ENCODE measurements around the gene BLM.

The BLM gene

DNA sequence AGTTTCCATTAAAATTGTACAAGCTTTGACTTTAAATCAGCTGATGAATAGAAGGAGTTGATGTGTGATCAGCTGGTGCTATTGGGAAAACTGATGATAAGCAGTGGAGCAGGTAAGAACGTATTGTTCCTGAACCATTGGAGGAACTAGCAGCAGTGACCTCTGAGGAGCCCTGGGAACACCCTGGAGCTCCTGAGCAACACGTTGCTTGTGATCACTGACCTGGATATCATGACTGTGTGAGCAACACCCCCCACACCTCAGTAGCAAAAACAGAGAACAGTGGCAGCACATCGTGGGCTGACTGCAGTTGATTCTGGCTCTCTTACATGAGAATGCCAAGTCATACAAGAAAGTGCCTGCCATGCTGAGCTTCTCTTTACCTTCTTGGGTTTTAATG is 72.9 kb downstream of the BLM start:
- no peak for DNase-seq (ENCODE audit: low spot score)

DNA sequence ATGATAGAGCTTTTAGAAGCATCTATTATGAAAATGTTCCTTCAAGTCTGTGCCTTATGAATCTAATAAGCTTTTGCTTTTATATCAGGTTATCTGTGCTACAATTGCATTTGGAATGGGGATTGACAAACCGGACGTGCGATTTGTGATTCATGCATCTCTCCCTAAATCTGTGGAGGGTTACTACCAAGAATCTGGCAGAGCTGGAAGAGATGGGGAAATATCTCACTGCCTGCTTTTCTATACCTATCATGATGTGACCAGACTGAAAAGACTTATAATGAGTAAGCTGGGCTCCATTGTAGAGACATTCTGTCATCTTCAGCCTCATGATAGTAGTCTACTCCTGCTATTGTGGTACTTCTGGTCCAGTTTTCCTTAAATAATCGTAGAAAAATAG is 73.4 kb downstream of the BLM start:
- no peak for DNase-seq (ENCODE audit: low spot score)

DNA sequence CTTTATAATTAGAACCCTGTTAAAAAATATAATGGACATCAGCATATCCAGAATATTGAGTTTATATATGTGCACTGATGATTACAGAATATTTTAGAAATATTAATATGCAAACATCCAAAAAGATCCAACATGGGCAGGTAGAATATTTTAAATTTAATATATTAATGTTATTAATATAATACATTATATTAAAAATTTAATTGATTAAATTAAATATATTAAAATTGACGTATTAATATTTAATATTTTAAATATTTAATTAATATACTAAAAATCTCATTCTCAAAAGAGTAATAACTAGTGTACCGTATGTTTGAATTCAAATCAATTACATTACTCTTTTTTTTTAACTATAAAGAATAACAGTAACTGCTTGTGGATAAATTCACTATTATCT is 77.4 kb downstream of the BLM start:
- no peak for DNase-seq (ENCODE audit: low spot score)

DNA sequence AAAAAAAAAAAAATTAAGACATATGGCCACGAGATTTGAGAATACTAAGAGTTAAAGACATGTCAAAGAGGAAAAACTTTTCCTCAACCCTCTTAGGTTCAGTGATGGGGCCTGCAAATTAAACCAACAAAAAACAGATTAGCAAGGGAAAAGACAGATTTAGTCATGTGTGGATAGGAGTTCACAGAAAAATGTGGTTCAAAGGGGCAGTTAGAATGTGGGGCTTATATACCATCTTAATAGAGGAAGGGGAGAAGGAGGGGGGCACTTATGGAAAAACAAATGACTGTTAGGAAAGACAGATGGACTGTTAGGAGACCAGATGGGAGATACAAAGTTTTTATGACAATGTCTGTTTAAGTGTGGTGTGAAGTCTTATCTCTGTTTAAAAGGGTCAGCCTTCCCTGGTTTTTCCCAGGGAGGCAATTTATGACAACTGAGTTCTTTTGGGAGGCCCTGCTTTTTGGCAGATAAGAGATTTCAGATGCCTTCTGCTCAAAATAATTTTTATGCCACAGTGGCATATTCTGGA is 82.6 kb downstream of the BLM start:
- DNase-seq (ENCODE audit: low spot score) = no peak

DNA sequence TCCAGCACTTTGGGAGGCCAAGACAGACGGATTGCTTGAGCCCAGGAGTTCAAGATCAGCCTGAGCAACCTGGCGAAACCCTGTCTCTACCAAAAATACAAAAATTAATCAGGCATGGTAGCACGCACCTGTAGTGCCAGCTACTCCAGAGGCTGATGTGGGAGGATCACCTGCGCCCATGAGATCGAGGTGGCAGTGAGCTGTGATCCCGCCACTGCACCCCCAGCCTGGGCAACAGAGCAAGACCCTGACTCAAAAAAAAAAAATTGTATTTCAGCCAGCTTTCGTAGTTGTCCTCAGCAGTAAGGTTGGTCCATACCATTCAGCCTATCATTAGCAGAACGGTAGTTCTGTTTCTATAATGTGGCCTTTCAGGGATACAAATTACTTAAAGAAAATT is 84.7 kb downstream of the BLM start:
- no peak for DNase-seq (ENCODE audit: low spot score)

DNA sequence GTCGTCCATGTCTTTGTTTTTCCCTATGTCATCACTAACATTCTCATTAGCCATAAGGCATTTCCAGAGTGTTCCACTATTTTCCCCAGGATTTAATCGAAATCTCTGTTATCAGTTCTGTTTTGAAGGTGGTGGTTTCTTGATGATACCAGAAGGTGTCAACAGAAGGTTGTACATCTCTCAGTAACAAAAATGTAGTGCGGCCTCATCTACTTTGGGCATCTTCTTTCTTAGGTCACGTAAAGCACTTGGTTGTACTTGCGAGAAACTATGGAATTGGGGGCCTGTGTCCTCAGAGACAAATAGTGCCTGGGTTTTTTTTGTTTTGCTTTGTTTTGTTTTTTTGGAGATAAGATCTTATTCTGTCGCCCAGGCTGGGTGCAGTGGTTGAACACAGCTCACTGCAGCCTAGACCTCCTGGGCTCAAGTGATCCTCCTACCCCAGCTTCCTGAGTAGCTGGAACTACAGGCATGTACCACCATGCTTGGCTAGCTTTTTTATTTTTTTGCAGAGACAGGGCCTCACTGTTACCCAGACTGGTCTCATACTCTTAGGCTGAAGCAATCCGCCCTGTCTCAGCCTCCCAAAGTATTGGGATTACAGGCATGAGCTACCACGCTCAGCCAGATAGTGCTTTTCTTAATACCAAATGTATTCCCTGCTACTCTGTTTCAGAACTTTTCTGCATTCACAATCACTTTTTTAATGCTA is 90.1 kb downstream of the BLM start:
- no peak for DNase-seq (ENCODE audit: low spot score)

DNA sequence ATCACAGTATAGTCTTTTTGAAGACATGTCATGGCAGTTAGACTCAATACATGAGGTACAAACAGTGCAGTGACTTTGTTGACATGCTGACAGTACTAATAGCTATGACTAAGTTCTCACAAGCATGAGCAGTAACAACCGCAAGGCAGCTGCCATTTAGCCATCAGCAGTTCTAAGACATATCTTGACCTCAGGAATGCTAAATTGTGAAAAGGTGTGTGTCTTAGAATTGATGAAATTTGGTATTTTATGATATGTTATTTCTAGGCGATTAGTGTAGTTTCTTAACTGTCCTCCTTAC is 90.6 kb downstream of the BLM start:
- DNase-seq (ENCODE audit: low spot score) = no peak

DNA sequence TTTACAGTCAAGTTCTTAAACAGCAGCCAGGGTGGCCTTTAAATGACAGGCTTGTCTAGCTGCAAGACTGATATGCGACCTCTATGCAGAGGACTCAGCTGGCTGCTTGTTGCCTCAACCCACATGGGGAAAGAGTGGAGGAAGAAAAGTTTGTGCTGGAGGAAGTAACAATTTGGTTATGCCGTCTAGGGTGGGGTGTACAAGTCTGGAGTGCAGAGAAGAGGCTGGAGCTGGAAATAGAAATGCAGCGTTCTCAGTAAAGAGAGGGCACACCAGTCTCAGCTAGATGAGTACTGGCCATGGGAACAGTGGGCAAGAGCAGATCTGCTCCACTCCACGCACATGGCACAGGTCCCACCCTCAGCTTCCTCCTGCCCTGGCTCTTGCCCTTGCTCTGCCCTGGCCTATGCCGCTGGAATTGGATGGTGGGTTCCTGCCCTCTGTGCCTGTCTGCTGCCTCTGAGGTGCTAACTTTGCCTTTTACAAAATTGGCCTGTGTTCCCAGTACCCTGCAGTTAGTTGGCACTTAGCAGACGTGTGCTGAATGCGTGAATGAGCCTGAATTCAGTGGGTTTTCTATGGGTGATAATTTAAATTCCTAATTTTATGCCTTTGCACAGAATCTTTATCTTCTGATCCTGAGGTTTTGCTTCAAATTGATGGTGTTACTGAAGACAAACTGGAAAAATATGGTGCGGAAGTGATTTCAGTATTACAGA is 91.5 kb downstream of the BLM start:
- DNase-seq (ENCODE audit: low spot score) = no peak

DNA sequence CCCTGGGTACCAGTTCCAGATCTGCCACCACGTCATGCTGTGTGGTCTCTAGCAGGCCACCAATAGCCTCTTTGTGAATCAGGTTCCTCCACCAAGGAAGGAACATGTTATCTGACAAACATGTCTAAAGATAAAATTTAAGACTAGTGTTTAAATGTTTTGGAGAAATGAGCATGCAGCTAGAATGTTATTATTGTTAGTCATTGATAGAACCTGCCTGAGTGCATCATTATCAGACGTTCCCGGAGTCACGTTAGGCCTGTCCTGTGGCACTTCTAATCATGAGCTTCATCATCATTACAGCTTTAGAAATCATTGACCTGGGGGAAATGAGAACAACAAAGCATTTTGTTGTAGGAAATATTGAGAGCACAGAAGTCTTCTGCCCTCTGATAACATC is 92.4 kb downstream of the BLM start:
- no peak for DNase-seq (ENCODE audit: low spot score)

DNA sequence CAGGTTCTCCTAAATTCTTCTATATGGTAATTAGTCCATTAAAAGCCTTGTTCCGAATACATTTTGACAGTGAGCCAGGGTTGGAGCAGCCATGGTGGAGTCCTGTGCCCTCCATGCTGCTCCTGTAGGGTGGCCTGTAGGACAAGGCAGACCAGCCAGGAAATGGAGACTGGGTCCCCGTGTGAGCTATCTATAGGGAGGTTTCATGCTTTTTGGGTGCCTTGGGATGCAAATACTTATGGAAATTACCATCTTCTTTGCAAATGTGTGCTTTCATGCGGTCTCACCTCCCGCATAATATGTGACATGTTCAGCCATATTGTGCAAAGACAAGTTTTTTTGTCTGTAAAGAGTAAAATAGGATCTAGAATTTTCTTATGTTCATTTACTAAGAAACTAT is 93.2 kb downstream of the BLM start:
- no peak for DNase-seq (ENCODE audit: low spot score)

DNA sequence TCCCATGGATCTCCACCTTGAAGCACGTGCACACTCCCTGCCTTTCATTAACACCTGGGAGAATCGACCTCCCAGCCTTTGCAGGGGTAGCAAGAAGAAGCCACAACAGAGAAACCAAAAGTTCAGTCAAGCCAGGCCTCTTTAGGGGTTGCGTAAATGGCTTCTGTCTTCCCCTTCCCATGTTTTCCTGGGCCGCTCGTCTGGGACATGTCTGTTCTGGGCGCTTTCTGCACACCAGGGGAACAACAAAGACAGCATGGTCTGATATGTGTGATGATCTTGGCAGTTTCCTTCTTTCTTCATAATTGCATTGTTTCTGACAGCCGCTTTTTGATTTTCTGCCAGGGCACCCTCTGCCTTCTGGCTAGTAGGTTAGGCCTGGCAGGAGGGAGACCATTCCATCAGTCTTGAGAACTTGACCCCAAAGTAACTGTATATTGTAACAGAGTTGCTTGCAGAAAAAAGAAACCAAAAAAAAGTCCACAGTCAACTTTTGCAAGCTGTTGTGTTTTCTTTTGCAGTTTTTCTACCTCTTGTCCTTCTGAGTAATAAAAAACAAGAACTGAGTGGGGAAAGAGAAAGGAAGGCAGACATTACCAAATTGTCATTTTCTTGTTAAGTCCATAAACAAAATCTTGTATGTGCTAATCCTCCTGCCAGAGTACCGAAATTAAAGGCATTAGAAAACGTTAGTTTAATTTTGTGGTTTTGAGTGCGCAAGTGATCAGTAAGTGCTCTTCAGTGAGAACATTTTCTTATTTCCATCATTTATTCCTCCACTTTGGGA is 95.2 kb downstream of the BLM start:
- DNase-seq (ENCODE audit: low spot score) = no peak

DNA sequence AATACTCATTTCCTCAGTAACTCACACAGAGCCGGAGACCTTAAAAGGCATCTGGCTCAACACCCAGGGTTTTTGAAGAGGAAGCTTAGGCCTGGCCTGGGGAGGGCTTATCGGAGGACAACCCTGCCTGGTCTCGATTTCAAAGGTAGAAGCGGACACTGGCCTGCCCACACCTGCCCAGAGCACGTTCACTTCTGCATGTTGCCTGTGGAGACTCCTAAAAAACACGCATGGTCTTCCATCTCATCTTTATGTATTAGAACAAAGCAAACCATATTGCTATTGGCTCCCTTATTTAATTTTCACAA is 95.8 kb downstream of the BLM start:
- DNase-seq (ENCODE audit: low spot score) = no peak

DNA sequence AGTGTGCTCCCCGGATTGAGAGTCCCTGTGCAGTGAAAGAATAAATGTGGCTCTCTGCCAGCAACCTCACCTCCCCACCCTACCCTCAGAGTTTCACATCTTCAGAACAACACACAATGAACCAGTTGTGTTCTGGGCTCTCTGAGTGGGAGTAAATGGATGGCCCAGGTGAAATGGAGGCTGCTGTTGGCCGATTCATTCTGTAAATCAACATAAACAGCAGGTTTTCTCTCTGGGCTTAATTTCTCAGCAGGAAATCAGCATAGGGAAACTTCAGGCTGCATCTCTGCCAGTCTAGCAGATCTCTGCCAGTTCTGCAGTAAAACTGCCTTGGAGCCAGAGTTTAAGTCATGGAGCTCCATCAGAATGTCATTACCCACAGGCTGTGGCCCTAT is 96.6 kb downstream of the BLM start:
- no peak for DNase-seq (ENCODE audit: low spot score)

DNA sequence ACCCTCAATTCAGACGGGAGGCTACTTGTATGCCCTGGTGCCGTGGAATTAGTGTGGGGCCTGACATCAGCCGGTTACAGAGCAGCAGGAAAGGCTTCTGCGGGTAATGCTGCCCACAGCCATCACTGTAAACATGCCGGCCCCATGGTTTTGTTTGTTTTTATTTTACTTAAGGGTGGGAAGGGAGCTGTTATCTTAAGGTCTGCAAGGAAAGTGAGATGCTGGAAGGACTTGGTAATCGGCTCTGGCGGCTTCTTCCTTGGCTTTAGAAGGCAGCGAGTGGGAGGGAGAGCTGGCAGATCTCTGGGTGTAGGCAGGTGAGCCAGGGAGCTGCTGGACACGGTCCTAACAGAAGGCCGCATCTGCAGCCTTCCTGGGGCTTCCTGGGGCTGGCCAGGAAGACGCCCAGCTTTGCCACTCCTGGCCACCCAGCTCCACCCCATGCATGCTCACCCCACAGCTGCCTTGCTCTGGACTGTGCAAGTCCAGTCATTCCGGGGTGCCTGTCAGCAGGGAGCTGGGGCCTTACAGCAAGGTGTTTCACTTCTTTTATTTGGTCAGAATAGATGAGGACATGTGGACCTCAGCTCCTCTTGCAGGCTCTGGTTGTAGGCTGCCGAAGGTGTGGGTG is 97.2 kb downstream of the BLM start:
- DNase-seq (ENCODE audit: low spot score) = no peak

DNA sequence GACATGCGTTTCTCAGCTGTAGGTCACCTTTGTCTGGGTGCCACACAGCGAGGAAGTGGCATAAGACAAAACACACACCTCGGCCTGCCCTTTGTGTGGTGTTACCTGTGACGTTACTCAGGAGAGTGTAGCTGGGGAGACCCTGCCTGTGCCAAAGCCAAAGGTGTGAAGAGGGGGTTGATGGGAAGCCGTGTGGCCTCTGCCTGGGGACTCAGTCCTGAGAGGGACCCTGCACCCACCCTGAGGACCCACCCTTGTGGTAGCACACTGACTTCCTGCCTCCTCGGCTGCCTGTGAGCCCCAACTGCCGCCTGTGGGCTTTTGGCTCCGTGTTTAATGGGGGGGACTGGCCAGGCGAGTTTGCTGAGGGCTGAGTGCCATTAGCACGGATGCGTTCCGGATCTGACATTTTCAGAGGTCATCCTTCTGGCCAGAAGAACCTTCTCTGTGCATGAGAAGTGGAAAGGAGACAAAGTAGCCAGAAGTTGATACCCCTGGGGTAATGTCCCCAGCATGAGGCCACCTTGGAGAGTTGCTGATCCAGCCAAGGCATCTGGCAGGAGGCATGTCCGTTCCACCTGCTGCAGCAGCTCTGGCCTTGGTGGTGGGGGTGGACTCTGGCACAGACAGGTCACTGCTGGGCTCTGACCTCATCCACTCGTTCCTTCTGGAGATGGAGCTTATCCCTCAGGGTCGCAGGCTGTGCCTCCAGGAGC is 99.4 kb downstream of the BLM start:
- DNase-seq (ENCODE audit: low spot score) = no peak

DNA sequence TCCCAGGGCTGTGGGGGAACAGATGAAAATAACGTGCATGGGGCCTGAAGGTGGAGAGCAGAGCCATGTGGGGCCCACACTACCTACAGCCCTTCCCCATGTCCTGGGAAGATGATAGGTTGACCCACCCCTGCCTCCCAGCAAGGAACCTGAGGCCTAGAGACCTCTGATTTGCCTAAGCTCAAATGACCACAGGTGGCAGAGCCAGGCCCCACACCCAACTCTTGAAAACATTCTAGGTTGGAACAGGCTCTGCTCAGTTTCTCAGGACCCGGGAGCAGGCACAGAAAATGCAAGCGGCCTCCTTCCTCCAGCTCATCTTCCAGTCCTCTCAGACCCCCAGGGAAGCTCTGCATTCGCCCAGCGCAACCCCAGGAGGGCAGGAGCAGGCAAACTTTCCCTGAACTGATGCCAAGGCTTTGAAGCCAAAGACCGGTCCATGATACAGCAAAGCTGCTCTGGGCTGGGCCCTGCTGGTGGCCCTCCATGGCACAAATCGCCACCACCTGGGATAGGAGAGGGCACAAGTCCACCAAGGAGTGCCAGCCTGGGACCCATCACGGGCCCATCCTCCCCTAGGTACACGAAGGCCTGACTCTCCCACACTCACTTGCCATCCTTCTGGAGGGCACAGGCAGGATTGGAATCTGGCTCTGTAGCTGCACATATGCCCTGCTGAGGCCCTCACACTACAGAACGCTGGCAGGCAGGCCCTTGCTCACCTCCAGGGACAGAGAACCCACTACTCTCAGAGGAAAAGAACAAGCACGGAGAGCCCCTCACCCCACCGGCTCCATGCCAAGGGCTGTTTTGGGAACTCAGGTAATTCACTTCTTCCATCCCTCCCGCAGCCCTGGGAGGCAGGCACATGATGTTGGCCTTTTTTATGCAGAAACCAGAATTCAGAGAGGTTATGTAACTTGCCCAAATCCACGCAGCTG is 100.2 kb downstream of the BLM start:
- DNase-seq (ENCODE audit: low spot score) = no peak

DNA sequence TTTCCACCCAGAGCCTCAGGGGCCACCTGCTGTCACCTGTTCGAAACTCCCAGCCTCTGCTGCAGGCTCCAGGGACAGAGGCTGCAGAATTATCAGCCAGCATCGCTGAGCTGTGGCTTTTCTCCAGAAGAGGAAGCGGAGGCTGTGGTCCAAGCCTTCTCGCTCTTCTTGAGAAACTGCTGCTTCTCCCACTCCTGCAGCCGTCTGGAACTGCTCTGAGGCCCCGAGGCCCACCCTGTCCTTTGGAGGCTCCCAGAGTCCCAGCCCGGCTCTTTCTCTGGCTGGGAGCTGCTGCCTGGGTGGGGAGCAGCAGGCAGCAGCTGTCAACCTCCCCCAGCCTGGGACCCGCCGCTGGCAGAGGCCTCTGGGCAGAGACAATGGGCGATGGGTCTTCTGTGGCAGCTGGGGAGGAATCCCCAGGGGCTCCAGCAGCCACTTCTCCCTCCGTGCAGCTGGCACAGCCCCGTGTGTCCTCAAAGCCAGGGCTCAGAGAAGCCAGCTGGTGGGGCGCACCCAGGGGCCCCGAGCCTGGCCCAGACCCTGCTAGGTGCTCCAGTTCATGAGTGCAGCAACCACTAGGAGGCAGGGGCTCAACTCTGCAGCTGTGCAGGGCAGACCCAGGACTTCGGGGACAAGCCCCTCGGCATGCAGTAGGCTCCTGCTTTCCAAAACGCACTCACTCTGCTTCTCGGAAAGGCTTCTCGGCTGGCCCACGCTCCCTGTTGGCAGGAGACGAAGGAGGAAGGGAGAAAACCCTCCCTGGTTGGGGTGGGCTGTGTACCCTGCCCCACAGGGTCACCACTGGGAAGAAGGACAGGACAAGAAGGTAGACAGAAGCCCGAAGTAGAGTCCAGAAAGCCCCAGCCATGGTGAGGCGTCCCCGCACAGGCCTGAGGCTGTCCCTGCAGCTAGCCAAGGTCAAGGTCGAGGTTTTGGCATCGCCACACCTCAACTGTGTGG is 101.4 kb downstream of the BLM start:
- DNase-seq (ENCODE audit: low spot score) = no peak

DNA sequence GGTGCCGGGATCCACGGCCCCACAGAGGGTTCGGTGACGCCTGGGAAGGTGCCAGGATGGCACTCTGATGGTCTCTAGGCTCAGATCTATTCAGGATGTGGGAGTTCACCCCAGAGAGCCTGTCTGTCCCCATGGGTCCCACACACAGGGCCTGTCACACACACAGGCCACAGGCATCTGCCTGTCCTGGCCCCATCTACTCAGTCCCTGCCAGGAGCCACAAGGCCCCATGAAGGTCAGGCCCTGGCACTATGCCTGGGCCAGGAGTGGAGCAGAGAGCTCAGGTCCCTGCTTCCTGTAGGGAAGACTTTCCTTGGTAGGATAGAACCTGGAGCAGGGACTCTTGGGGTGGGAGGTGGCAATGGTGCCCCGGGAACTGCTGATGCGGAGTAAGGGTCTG is 102.2 kb downstream of the BLM start:
- DNase-seq (ENCODE audit: low spot score) = no peak

DNA sequence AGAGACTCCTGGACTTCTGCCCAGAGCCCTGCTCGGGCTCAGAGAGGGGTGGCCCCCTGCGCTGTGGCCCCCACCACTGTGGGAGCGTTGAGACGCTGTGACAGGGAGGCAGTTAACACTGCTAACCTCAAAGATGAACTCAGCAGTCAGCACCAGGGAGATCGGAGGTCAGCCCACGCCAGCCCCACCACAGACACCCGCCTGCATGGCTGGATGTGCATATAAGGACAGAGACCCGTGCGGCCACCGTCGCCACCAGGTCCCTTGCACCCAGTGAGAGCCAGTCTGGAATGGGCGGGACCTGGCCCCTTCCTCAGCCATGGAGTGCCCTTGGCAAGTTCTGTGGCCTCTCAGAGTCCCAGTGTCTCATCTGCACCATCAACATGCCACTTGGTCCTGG is 102.7 kb downstream of the BLM start:
- DNase-seq (ENCODE audit: low spot score) = no peak

DNA sequence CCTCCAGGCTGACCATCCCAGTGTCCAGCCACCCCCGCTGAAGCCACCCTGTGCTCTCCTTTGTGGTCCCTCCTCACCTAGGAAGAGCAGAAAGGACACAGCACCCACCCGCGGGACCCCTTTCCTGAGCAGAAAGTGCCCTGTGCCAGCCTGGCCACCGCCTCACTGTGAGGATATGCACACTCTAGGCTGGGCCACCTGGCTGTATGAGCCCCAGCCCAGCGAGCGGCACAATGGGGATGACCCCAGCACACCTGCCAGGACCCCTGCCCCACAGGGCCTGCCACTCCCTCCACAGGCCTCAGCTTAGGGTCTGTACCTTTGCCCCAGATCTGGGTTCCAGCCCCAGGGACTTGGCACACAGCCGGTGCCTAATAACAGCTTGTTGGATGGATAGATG is 103.3 kb downstream of the BLM start:
- no peak for DNase-seq (ENCODE audit: low spot score)

Data from ecto neural progenitor cell (in vitro differentiated cells).